GM21381 (cell line): ENCODE measurements around the gene VTA1.
A peak's percentile ranks its signal among the peaks of the same experiment; 100 is the strongest.
"Not testable (repeated sequence)": the region's sequence is repeated elsewhere in the genome, so short reads cannot be mapped to it uniquely, and the experiment has no call there.

Experiments used
- ATAC-seq: cut with Tn5 transposase; IDR thresholded peaks from one replicate; pipeline ENCODE4 v1.9.1; 2021; ENCODE audit warnings: mild to moderate bottlenecking, moderate library complexity; ENCODE audit not compliant: unreplicated experiment

VTA1 gene, protein sequence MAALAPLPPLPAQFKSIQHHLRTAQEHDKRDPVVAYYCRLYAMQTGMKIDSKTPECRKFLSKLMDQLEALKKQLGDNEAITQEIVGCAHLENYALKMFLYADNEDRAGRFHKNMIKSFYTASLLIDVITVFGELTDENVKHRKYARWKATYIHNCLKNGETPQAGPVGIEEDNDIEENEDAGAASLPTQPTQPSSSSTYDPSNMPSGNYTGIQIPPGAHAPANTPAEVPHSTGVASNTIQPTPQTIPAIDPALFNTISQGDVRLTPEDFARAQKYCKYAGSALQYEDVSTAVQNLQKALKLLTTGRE

GRCh38 chr6:142146828-142147662, at the start of gene VTA1, which contains the start of gene NMBR:
TSS of gene VTA1 (plus strand) at chr6:142147263. CDS start at chr6:142147288, 25 bp downstream.
TSS of gene NMBR (minus strand) at chr6:142147122. CDS start at chr6:142088658, 58,464 bp downstream.
- peak; percentile 100 for ATAC-seq

GRCh38 chr6:142104820-142105219, 42.2 kb upstream of the VTA1 start:
- ATAC-seq: not testable (repeated sequence)

GRCh38 chr6:142110820-142111219, 36.2 kb upstream of the VTA1 start:
- not testable (repeated sequence) for ATAC-seq

GRCh38 chr6:142112451-142113061, 34.5 kb upstream of the VTA1 start:
- no peak for ATAC-seq

DNA sequence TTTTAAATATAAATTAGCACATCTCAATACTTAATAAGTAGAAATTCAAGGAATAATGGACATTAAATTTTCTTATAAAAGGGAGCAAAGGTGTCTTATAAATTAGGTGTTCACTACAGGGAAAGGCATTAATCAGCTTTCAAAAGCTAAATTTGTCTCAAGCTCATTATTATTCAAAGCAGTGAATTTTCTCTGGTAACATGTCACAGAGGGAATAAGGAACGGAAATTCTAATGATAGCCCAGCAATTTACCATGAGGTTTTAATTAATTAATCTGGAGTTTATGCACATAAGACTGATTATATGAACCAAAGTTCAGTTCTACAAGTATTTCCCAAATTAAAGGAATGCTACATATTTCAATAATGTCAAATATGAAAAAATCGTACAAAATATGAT, 29.7 kb upstream of the VTA1 start:
- ATAC-seq: no peak

GRCh38 chr6:142118328-142118727, 28.7 kb upstream of the VTA1 start:
- ATAC-seq: no peak

DNA sequence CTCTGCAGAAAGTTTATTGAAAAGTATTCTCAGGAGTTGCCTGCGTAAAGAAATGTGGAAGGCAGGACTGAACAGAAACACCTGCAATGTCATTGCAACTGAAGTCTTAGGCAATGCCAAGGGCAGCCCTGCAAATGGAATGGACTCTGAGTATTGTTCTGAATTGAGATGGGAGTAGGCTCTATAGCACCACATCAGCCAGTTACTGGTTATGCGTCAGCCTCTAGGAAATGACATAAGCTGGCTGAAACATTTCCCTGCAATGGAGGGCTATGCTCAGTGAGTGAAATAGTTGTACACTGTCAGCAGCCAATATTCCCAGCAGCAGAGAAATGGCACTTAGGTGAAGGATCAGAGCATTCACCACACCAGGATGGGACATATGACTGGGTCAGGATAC, 28.1 kb upstream of the VTA1 start:
- no peak for ATAC-seq

GRCh38 chr6:142121342-142121741, 25.7 kb upstream of the VTA1 start:
- no peak for ATAC-seq

DNA sequence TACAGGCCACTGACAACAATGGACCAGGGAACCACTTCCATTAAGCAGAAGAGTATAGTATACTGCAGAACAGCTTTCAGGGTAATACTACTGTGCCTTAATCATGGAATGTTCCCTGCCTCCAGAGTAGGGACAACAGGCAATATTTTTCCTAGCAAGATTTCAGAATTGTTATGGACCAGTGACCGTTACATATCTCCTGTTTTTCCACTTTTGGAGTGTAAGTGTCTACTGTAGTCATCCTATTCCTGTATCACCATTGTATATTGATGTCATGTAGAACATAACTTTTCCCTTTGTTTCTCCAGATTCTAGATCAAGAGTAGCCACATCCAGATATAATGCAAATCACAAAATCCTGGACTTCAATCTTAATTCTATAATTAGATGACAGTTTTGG, 16.2 kb upstream of the VTA1 start:
- ATAC-seq: no peak

DNA sequence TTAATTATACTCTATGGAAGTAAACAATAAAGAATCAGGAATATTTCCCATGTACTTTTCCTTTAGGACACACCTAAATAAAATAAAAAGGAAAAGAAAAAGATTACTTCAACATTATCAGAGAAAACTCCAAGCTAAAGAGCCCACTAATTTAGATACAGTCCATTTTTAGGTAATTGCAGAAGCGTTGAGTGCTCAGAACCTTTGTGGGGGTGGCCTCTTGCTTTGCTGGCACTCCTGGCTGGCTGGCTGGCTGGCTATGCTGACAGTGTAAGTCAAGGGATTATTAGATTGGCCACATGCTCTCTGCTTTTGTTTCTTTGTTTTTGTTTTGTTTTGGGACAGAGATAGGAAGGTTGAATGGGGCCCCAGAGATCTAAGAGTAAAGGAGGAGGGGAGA, 14.4 kb upstream of the VTA1 start, which contains the start of gene GJE1:
GJE1 (plus strand) TSS at position 301 of the 400 bp plus-strand sequence. CDS start 234 bp downstream, outside the sequence.
- ATAC-seq: no peak

DNA sequence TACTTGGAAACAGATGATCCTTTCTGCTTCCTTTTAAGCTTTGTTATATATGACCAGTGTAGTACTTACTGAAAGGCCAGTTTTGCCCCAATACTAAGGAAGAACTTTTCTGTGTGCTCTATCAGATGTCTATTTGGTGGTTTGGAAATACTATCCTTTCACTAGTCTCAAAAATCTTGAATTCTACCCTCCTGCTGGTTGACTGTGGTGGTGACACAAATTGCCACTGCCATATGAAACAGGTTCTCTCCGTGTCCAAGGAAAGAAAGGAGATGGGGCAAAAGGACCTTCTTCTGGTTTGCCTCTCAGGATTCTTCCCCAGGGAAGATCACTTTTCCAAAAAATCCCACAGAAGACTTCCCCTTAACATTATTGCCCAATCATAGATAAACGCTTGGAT, 8.2 kb upstream of the VTA1 start:
- no peak for ATAC-seq

GRCh38 chr6:142141531-142141930, 5.5 kb upstream of the VTA1 start:
- ATAC-seq: not testable (repeated sequence)

DNA sequence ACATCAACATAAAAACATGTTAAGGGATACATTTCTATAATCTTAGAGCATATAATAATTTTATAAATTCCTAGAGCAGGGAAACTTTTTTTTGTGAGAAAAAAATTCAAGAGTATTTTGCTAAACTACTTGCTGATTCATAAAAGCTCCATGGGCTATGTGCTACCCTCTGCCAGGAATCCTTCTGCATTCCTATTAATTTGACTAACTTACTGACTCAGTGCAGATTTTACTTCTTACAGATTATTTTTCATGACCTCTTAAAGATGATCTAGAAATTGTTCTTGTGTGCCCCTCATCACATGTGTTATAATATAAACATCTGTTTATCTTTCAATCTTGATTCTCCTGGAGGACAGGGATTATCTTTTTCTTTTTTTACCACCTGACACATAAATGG, 5.7 kb downstream of the VTA1 start:
- ATAC-seq: no peak

DNA sequence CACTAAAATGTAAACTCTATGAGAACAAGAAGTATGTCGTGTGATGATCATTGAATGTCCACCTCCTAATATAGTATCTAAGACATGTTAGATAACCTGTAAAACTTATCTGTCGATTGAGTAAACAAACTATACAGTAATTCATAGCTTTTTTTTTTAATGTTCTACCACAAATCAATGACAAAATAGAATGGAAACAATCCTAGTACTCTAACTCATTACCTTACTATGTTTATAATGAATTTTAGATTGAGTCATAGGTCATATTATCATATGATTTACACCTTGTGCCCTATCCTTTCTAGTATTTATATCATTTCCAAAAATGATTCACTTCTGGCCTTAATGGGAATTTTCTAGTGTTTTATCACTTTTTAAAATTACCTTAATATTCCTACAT, 6.1 kb downstream of the VTA1 start:
- no peak for ATAC-seq

GRCh38 chr6:142154336-142154735, 7.3 kb downstream of the VTA1 start:
- ATAC-seq: no peak

- no peak for ATAC-seq
These were observed 8.0 kb downstream of the VTA1 start for GRCh38 chr6:142155091-142155490.

- ATAC-seq: no peak
These were observed 9.1 kb downstream of the VTA1 start for GRCh38 chr6:142155895-142156757.

DNA sequence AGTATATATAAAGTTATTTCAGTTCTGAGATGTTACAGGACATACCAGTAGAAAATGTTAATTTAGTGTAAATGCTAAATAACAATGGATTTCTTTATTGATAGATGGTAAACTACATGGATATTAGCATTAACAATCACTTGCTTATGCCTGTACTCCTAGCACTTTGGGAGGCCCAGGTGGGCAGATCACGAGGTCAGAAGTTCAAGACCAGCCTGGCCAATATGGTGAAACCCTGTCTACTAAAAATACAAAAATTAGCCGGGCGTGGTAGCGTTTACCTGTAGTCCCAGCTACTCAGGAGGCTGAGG, 9.7 kb downstream of the VTA1 start:
- ATAC-seq: not testable (repeated sequence)

DNA sequence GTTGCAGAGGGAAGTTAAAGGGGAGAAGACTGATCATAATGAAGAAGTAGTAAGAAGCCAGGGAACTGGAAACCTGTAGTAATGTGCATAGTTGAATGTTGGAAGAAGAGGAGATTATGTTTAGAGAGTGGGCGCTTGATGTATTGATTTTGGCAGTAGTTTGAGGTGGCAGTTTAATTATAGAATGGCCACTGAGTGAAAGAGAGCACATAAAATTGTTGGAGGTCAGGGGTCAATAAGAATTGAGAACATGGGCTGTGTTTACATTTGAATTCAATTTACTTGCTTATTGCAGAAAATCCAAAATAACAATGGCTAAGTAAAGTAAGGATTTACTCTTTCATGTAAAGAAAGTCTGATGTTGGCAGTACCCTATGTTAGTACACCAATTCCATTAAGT, 15.7 kb downstream of the VTA1 start:
- ATAC-seq: no peak

DNA sequence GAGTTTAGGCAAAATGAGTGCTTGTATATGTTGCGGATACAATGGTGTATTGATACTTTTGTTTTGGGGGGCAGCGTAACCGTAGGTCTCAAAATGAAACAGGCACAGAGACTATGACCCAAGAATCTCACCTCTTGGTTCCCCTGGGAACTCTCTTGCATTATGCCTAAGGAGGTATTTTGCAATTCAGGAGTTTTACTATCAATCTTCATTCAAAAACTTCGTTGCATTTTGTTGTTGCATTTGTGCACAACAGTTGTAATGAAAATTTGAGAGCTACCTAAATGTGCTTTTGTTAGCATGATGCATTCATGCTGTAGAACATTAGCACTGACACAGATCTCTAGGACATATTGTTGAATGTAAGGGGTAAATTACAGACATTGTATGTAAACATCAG, 18.2 kb downstream of the VTA1 start:
- no peak for ATAC-seq

GRCh38 chr6:142167071-142167470, 20.0 kb downstream of the VTA1 start:
- ATAC-seq: no peak
